ENCODE data around the gene DLG2. TPM values are rescaled to one million over a fixed set of nuclear protein-coding genes. Genes with fewer than 3 reads are reported as not detected.

DLG2 gene
- total and polyA plus RNA-seq, 2 donors (not counting 3 experiments of a cell fraction or from before 2014, with no cell fraction given), result 0.15 to 1.1 TPM

DNA sequence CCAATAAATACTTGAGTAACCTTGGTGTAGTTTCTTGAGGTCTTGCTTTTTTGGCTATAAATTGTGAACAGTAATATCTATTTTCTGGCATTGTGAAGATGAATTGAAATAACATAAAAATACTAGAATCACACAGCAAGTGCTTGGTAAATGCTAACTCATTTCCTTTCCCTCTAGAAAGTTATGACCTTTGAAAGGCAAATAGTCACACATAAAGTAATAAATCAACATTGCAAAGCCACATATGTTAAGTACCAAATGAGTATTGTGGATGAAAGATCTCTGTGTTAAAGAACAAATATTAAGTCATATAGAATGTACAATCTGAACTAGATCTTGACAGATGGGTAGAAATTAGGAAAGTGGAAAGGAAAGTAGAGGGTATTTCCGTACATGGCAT lies 1781.3 kb downstream of the DLG2 start:
- no peaks in the 10 kb centered on the region for H3K9me1 ChIP-seq (replicated peaks; ENCODE audit: control insufficient read depth, extremely low read depth, insufficient read depth, low read length)
- ChIA-PET CTCF (no interaction called here), POLR2A (no interaction called here)
- H2AFZ ChIP-seq (ENCODE audit: low read depth, low read length), result no peak overlapping the region
- no peak overlapping the region for H3K4me3 ChIP-seq (replicated peaks in 1 of 3; ENCODE audit: insufficient read depth in 1 of 3, low read depth in 1 of 3, low read length in 3 of 3)
- H4K20me1 ChIP-seq (replicated peaks; ENCODE audit: control insufficient read depth, extremely low read depth, insufficient read depth, low read length), result no peaks in the 10 kb centered on the region
- H3K79me2 ChIP-seq (ENCODE audit: control insufficient read depth, insufficient read depth, low read length), result no peaks in the 10 kb centered on the region
- no peaks in the 10 kb centered on the region for H3K27me3 ChIP-seq (ENCODE audit: control insufficient read depth in 2 of 2, insufficient read depth in 2 of 2, low read length in 2 of 2)
- H3K36me3 ChIP-seq (ENCODE audit: control insufficient read depth in 2 of 2, extremely low read depth in 1 of 2, insufficient read depth in 2 of 2, low read length in 2 of 2), result no peaks in the 10 kb centered on the region
- no TSS peak for BruUV-seq (replicated peaks)
- dilution Hi-C loops (cut with MboI; ENCODE audit: extremely low pct_ligation_motif_present, low sequenced_read_pairs) (no loop called here), intact Hi-C loops (cut with micrococcal nuclease) (no loop called here)
- H3K9ac ChIP-seq (replicated peaks; ENCODE audit: extremely low read depth, insufficient read depth, low read length), result no peak overlapping the region
- no peaks in the 10 kb centered on the region for H3K9me3 ChIP-seq (replicated peaks; ENCODE audit: control insufficient read depth, insufficient read depth, low read length)
- FAIRE-seq (no peak), DNase-seq (ENCODE audit: low read depth, low spot score) (no peak)
- no peaks in the 10 kb centered on the region for H3K4me1 ChIP-seq (ENCODE audit: control insufficient read depth, extremely low read depth, insufficient read depth, low read length)
- TF ChIP-seq EZH2 (IDR thresholded peaks at IDR 0.05; ENCODE audit: borderline replicate concordance, low read depth, low read length, severe bottlenecking) (no peak), GATA2 (IDR thresholded peaks at IDR 0.05; ENCODE audit: insufficient read depth, insufficient read length, low read depth, low read length) (no peak), FOS (IDR thresholded peaks at IDR 0.05; ENCODE audit: borderline replicate concordance, insufficient read depth, low read length) (no peak), POLR2A (IDR thresholded peaks at IDR 0.05; ENCODE audit: low read depth, low read length) (no peak), POLR2AphosphoS5 (IDR thresholded peaks at IDR 0.05; ENCODE audit: insufficient read depth, low read depth, low read length) (no peak), JUN (IDR thresholded peaks at IDR 0.05; ENCODE audit: borderline replicate concordance, insufficient read depth, insufficient read length, low read depth) (no peak), MAX (IDR thresholded peaks at IDR 0.05; ENCODE audit: insufficient read depth, insufficient read length) (no peak), MYC (IDR thresholded peaks at IDR 0.05; ENCODE audit: low read depth, low read length) (no peak)
- TF ChIP-seq, protein P1, sequence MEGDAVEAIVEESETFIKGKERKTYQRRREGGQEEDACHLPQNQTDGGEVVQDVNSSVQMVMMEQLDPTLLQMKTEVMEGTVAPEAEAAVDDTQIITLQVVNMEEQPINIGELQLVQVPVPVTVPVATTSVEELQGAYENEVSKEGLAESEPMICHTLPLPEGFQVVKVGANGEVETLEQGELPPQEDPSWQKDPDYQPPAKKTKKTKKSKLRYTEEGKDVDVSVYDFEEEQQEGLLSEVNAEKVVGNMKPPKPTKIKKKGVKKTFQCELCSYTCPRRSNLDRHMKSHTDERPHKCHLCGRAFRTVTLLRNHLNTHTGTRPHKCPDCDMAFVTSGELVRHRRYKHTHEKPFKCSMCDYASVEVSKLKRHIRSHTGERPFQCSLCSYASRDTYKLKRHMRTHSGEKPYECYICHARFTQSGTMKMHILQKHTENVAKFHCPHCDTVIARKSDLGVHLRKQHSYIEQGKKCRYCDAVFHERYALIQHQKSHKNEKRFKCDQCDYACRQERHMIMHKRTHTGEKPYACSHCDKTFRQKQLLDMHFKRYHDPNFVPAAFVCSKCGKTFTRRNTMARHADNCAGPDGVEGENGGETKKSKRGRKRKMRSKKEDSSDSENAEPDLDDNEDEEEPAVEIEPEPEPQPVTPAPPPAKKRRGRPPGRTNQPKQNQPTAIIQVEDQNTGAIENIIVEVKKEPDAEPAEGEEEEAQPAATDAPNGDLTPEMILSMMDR (IDR thresholded peaks at IDR 0.05; ENCODE audit: extremely low read depth in 1 of 2, insufficient read depth in 1 of 2, low read depth in 1 of 2, low read length in 2 of 2), result no peak
- H3K4me2 ChIP-seq (ENCODE audit: insufficient read depth, low read length), result no peak overlapping the region
- no peak overlapping the region for H3K27ac ChIP-seq (ENCODE audit: insufficient read depth, low read depth, low read length)
